Heart left ventricle (tissue), 16 donors: ENCODE results near the gene ALK. TPM values are rescaled to one million over a fixed set of nuclear protein-coding genes. Genes with fewer than 3 reads are reported as not detected.

Source experiments
- ATAC-seq, 4 donors: fragments of 200-7000 bp; cut with Tn5 transposase; one replicate each; pipeline ENCODE4 v1.9.1; 2020 to 2022; ENCODE audit warnings: moderate library complexity in 4 of 4, mild to moderate bottlenecking in 3 of 4, moderate number of reproducible peaks in 1 of 4
- DNase-seq, 5 donors: peaks; one replicate each; pipeline ENCODE4 v3.0.0-alpha.2; 2020
- H3K27ac ChIP-seq, 12 donors: fragments of 200-600 bp; sonication (generic) in 4 of 12; one replicate each; pipeline versions ENCODE4 v1.5.0 to v1.8.0; 2016 to 2022; ENCODE audit warnings: mild to moderate bottlenecking in 2 of 12
- H3K27me3 ChIP-seq, 9 donors: fragments of 200-600 bp; sonication (generic) in 2 of 9; one replicate each; pipeline versions ENCODE4 v1.5.1 to v1.8.0; 2016 to 2022; ENCODE audit warnings: mild to moderate bottlenecking in 3 of 9
- H3K36me3 ChIP-seq, 9 donors: fragments of 200-600 bp; sonication (generic) in 2 of 9; one replicate each; pipeline versions ENCODE4 v1.5.0 to v1.8.0; 2018 to 2022; ENCODE audit warnings: mild to moderate bottlenecking in 2 of 9
- H3K4me1 ChIP-seq, 12 donors: fragments of 200-600 bp; sonication (generic) in 4 of 12; one replicate each; pipeline versions ENCODE4 v1.5.0 to v1.8.0; 2016 to 2022; ENCODE audit warnings: mild to moderate bottlenecking in 3 of 12
- H3K4me3 ChIP-seq, 12 donors: fragments of 200-600 bp; sonication (generic) in 4 of 12; one replicate each; pipeline versions ENCODE4 v1.5.0 to v1.8.0; 2017 to 2022; ENCODE audit warnings: mild to moderate bottlenecking in 9 of 12, moderate library complexity in 4 of 12
- H3K9me3 ChIP-seq, 12 donors: fragments of 200-600 bp; sonication (generic) in 4 of 12; one replicate each; pipeline versions ENCODE4 v1.5.0 to v1.8.0; 2016 to 2022; ENCODE audit warnings: mild to moderate bottlenecking in 1 of 12
- CTCF ChIP-seq, 12 donors: fragments of 200-600 bp; sonication (generic) in 4 of 12; IDR thresholded peaks; one replicate each; pipeline versions ENCODE4 v1.5.0 to v1.8.0; 2018 to 2022; ENCODE audit warnings: antibody characterized with exemption in 12 of 12, mild to moderate bottlenecking in 5 of 12
- POLR2A ChIP-seq, 2 donors: fragments of 450-650 bp; IDR thresholded peaks; one replicate each; pipeline ENCODE4 v1.6.1; 2017; ENCODE audit warnings: antibody characterized with exemption in 2 of 2, mild to moderate bottlenecking in 2 of 2, moderate library complexity in 2 of 2
- WGBS, 4 donors: extraction: QIAGEN DNeasy Blood & Tissue Kit in 2 of 4; methylation state at CpG; one replicate each; pipeline versions ENCODE4 v1.1.5 to v1.1.7; 2013 to 2018; 5-methylcytosine and 5-hydroxymethylcytosine counted together
- intact Hi-C, 10 donors: fragments of 100-400 bp; cut with DNase I; formaldehyde crosslinking; loops; one replicate each; pipeline versions ENCODE4 v1.11.1 to v1.14.2; 2022
- polyA plus RNA-seq, 2 donors: library from polyadenylated mRNA; stranded (reverse); fragments of 200-250 nt; gene quantifications; one replicate each; pipeline ENCODE4 v1.2.3, GENCODE V29; 2013
- total RNA-seq, 9 donors: library from RNA; depleted of rRNA in 2 of 9; stranded (reverse); fragments of >200 nt in 2 of 9; fragmentation: NEBNext Ultra II Directional in 3 of 9; extraction: Animal tissue kit (Norgen Biotek cat#: 25700) in 3 of 9; gene quantifications; one replicate each; pipeline versions ENCODE4 v1.1.0 to v1.2.4, GENCODE V29; 2016 to 2023
- donor health status: ischemic (EF 13 %, LVEDD 7.1; RV severe dilation, severe dysfunction).
- donor health status: healthy with polysubstance abuse.
- donor health status: DM: no; HTN: yes; CAD: no.
- donor health status: DM: no; HTN: no; CAD: no.
- donor health status: ischemic (EF 25% LVEDD 6.9; RV normal size, moderate dysfunction).
- donor health status: ischemic (EF 25% LVEDD 5.7; RV mildly dilated, moderate dysfunction).
- donor health status: healthy.
- donor health status: DM: yes; HTN: yes; CAD: no.
- donor health status: ischemic (EF 35%, LVEDD 5.7; RV mildly dilated, moderate dysfunction).
- donor health status: nonischemic (EF 11% LVEDD 7.7; RV severe dilation, severe dysfunction).
- donor health status: DM: yes; HTN: yes; CAD: no.
- donor health status: PGD.
- donor health status: ischemic (EF 29% LVEDD 5.4; RV normal size, mild dysfunction).
- donor health status: nonischemic (EF 23%, LVEDD 6.1; RV moderate dilation, normal function).

Gene ALK
- total and polyA plus RNA-seq, 11 donors: 0.05 to 0.50 (median 0.13) TPM; not detected in 5

- peaks cover 0 to 13% (median 0%) of the 10 kb centered on the region in 12 donors for H3K9me3 ChIP-seq
- H3K27ac ChIP-seq: no peak overlapping the region
- no peaks in the 10 kb centered on the region for H3K36me3 ChIP-seq
- no peaks in the 10 kb centered on the region for H3K27me3 ChIP-seq
- no peak for DNase-seq
- H3K4me3 ChIP-seq: no peak overlapping the region
- intact Hi-C loops: no loop called here
- no peak for ATAC-seq
- H3K4me1 ChIP-seq: no peaks in the 10 kb centered on the region
- TF ChIP-seq POLR2A (IDR thresholded peaks at IDR 0.05) (no peak), CTCF (IDR thresholded peaks at IDR 0.05) (no peak)
Measured at GRCh38 chr2:29676886-29677453, 244.4 kb downstream of the ALK start.

- intact Hi-C loops: no loop called here
- Histone ChIP-seq H3K4me1 (no peaks in the 10 kb centered on the region), H3K9me3 (peaks cover 0 to 14% (median 0%) of the 10 kb centered on the region in 12 donors), H3K27me3 (no peaks in the 10 kb centered on the region), H3K36me3 (no peaks in the 10 kb centered on the region), H3K27ac (no peak overlapping the region), H3K4me3 (no peak overlapping the region)
- ATAC-seq (no peak), DNase-seq (no peak)
- WGBS, 4 donors: 52 to 84% (median 81%) methylated on average over 2 of the region's 2 CpGs
- TF ChIP-seq POLR2A (IDR thresholded peaks at IDR 0.05) (no peak), CTCF (IDR thresholded peaks at IDR 0.05) (no peak)
Measured at GRCh38 chr2:29664578-29664977, 256.8 kb downstream of the ALK start.

- no peak for ATAC-seq
- TF ChIP-seq POLR2A (IDR thresholded peaks at IDR 0.05): no peak
- no peak for TF ChIP-seq CTCF (IDR thresholded peaks at IDR 0.05)
- Histone ChIP-seq H3K4me3 (no peak overlapping the region), H3K4me1 (no peaks in the 10 kb centered on the region), H3K27me3 (no peaks in the 10 kb centered on the region), H3K27ac (no peak overlapping the region), H3K9me3 (peaks cover 0 to 3% (median 0%) of the 10 kb centered on the region in 12 donors), H3K36me3 (no peaks in the 10 kb centered on the region)
- intact Hi-C loops: no loop called here
- 55 to 82% (median 72%) methylated on average over 3 of the region's 3 CpGs for WGBS, 4 donors
- no peak for DNase-seq
Measured at GRCh38 chr2:29663268-29663667, 258.1 kb downstream of the ALK start.

- DNase-seq: no peak
- no peaks in the 10 kb centered on the region for H3K27me3 ChIP-seq
- WGBS, 4 donors: 65 to 77% (median 71%) methylated on average over 2 of the region's 2 CpGs
- intact Hi-C loops: no loop called here
- no peak for ATAC-seq
- TF ChIP-seq POLR2A (IDR thresholded peaks at IDR 0.05) (no peak), CTCF (IDR thresholded peaks at IDR 0.05) (no peak)
- H3K9me3 ChIP-seq: peaks cover 0 to 3% (median 0%) of the 10 kb centered on the region in 12 donors
- no peak overlapping the region for H3K27ac ChIP-seq
- H3K4me3 ChIP-seq: no peak overlapping the region
- H3K4me1 ChIP-seq: no peaks in the 10 kb centered on the region
- H3K36me3 ChIP-seq: no peaks in the 10 kb centered on the region
Measured at GRCh38 chr2:29662861-29663260, 258.5 kb downstream of the ALK start.
